SK-N-SH (cell line): ENCODE results near the gene C4orf50. TPM values are rescaled to one million over a fixed set of nuclear protein-coding genes. Genes with fewer than 3 reads are reported as not detected.

Experiments
- CTCF ChIA-PET: fragments of 300-600, 350-600 bp; formaldehyde crosslinking; extraction: SDS; loops from one replicate; lab custom pipeline; 2021; lab: Yijun Ruan, JAX
- POLR2A ChIA-PET: fragments of 350-600 bp; sonication (Branson Sonifier 250); formaldehyde crosslinking; extraction: SDS; loops from one replicate; lab custom pipeline; 2020; ENCODE audit warnings: antibody characterized with exemption, inconsistent platforms; lab: Yijun Ruan, JAX
- DNase-seq: peaks from one replicate; pipeline ENCODE4 v3.0.0; 2012
- H2AFZ ChIP-seq: fragments of 200-600 bp; sonication (generic); 2 replicates; pipeline ENCODE4 v1.8.1; 2016; ENCODE audit warnings: antibody characterized with exemption, mild to moderate bottlenecking, low read depth
- H3F3A ChIP-seq: fragments of 200-600 bp; sonication (generic); replicated peaks from 2 replicates; pipeline ENCODE3; 2016; ENCODE audit warnings: antibody characterized with exemption, mild to moderate bottlenecking; ENCODE audit not compliant: insufficient read depth
- H3K27ac ChIP-seq, 2 experiments: fragments of 200-500 bp in 1 of 2; fragments of 200-600 bp in 1 of 2; sonication (Bioruptor generic) in 1 of 2; sonication (generic), shearing (Covaris generic) in 1 of 2; 2 replicates each; pipeline versions ENCODE4 v1.5.1 to v1.6.1; 2014 to 2016; ENCODE audit warnings: low read depth in 2 of 2, inconsistent platforms in 1 of 2, low read length in 1 of 2, mild to moderate bottlenecking in 1 of 2, mixed read lengths in 1 of 2
- H3K27me3 ChIP-seq: fragments of 200-600 bp; sonication (generic), shearing (Covaris generic); 2 replicates; pipeline ENCODE4 v1.6.1; 2016; ENCODE audit warnings: mixed run types; ENCODE audit not compliant: insufficient read depth
- H3K36me3 ChIP-seq, 2 experiments: fragments of 200-500 bp in 1 of 2; fragments of 200-600 bp in 1 of 2; sonication (Bioruptor generic) in 1 of 2; sonication (generic) in 1 of 2; replicated peaks in 1 of 2; 2 replicates each; pipeline versions ENCODE3 to v1.5.1; 2014 to 2016; ENCODE audit warnings: low read length in 1 of 2, mild to moderate bottlenecking in 1 of 2; ENCODE audit not compliant: insufficient read depth in 2 of 2, control insufficient read depth in 1 of 2
- H3K4me1 ChIP-seq, 2 experiments: fragments of 200-500 bp in 1 of 2; fragments of 200-600 bp in 1 of 2; sonication (Bioruptor generic) in 1 of 2; sonication (generic), shearing (Covaris generic) in 1 of 2; 2 replicates each; pipeline versions ENCODE4 v1.5.1 to v1.6.1; 2014 to 2016; ENCODE audit warnings: low read depth in 1 of 2, low read length in 1 of 2, mixed run types in 1 of 2; ENCODE audit not compliant: insufficient read depth in 2 of 2, control insufficient read depth in 1 of 2
- H3K4me2 ChIP-seq: fragments of 200-600 bp; sonication (generic), shearing (Covaris generic); 2 replicates; pipeline ENCODE4 v1.6.1; 2017; ENCODE audit warnings: mixed run types
- H3K4me3 ChIP-seq, 2 experiments: fragments of 200-500 bp in 1 of 2; fragments of 200-600 bp in 1 of 2; sonication (Bioruptor generic) in 1 of 2; sonication (generic), shearing (Covaris generic) in 1 of 2; 2 replicates each; pipeline versions ENCODE4 v1.5.1 to v1.8.1; 2014 to 2016; ENCODE audit warnings: low read depth in 2 of 2, inconsistent platforms in 1 of 2, low read length in 1 of 2, mild to moderate bottlenecking in 1 of 2, mixed read lengths in 1 of 2, moderate library complexity in 1 of 2
- H3K79me2 ChIP-seq: fragments of 200-600 bp; sonication (generic); 2 replicates; pipeline ENCODE4 v1.8.1; 2017; ENCODE audit warnings: mild to moderate bottlenecking; ENCODE audit not compliant: insufficient read depth
- H3K9ac ChIP-seq: fragments of 200-600 bp; sonication (generic); 2 replicates; pipeline ENCODE4 v1.6.1; 2017; ENCODE audit warnings: mixed run types
- H3K9me2 ChIP-seq: fragments of 200-600 bp; sonication (generic); 2 replicates; pipeline ENCODE4 v1.6.1; 2017; ENCODE audit warnings: mixed run types
- H3K9me3 ChIP-seq: fragments of 200-600 bp; sonication (generic); 2 replicates; pipeline ENCODE4 v1.6.1; 2017; ENCODE audit warnings: mixed run types, mild to moderate bottlenecking, moderate library complexity
- H4K20me1 ChIP-seq: fragments of 200-600 bp; sonication (generic); 2 replicates; pipeline ENCODE4 v1.6.1; 2017; ENCODE audit warnings: mild to moderate bottlenecking, mixed run types; ENCODE audit not compliant: insufficient read depth
- CHD2 ChIP-seq: fragments of 150-350 bp; IDR thresholded peaks from 2 replicates; pipeline ENCODE4 v1.6.1; 2018; ENCODE audit warnings: low read length; ENCODE audit not compliant: partially characterized antibody
- ELF1 ChIP-seq: IDR thresholded peaks from 2 replicates; pipeline ENCODE4 v1.4.0; 2012
- EZH2phosphoT487 ChIP-seq: fragments of 200-600 bp; sonication (generic); IDR thresholded peaks from 2 replicates; pipeline ENCODE4 v1.6.1; 2017; ENCODE audit warnings: low read depth, mixed run types, mild to moderate bottlenecking, antibody characterized with exemption, moderate library complexity, borderline replicate concordance
- FOXJ3 ChIP-seq: sonication (generic); formaldehyde crosslinking; IDR thresholded peaks from 2 replicates; pipeline ENCODE4 v1.5.1; 2020; ENCODE audit warnings: mild to moderate bottlenecking, missing genetic modification reagents
- GATA2 ChIP-seq: sonication (generic); formaldehyde crosslinking; IDR thresholded peaks from 2 replicates; pipeline ENCODE4 v1.5.0; 2020; ENCODE audit warnings: mild to moderate bottlenecking, missing genetic modification reagents
- JUND ChIP-seq: IDR thresholded peaks from 2 replicates; pipeline ENCODE4 v1.4.0; 2012
- MXI1 ChIP-seq: IDR thresholded peaks from 2 replicates; pipeline ENCODE4 v1.6.1; 2012; ENCODE audit warnings: mild to moderate bottlenecking, low read depth, low read length, improper control_type of control experiment
- NFIC ChIP-seq: IDR thresholded peaks from 2 replicates; pipeline ENCODE4 v1.4.0; 2012; ENCODE audit warnings: borderline replicate concordance
- POLR2AphosphoS5 ChIP-seq: IDR thresholded peaks from 2 replicates; pipeline ENCODE4 v1.6.1; 2012; ENCODE audit warnings: low read depth, low read length
- RCOR1 ChIP-seq: fragments of 150-350 bp; IDR thresholded peaks from 2 replicates; pipeline ENCODE4 v1.6.1; 2017; ENCODE audit warnings: antibody characterized with exemption, low read length
- RFX5 ChIP-seq: IDR thresholded peaks from 2 replicates; pipeline ENCODE4 v1.6.1; 2012; ENCODE audit warnings: mild to moderate bottlenecking, improper control_type of control experiment, low read length
- RXRA ChIP-seq: IDR thresholded peaks from 2 replicates; pipeline ENCODE4 v1.4.0; 2012; ENCODE audit warnings: low read depth, mild to moderate bottlenecking, borderline replicate concordance
- SIN3A ChIP-seq: IDR thresholded peaks from 2 replicates; pipeline ENCODE4 v1.6.1; 2012; ENCODE audit warnings: low read depth, mild to moderate bottlenecking, low read length, moderate library complexity, borderline replicate concordance
- TCF12 ChIP-seq: IDR thresholded peaks from 2 replicates; pipeline ENCODE4 v1.4.0; 2012
- WGBS: methylation state at CpG from one replicate; pipeline ENCODE4 v1.1.6; 2017; ENCODE audit warnings: low lambda C conversion rate; 5-methylcytosine and 5-hydroxymethylcytosine counted together
- polyA plus RNA-seq, 3 experiments: library from polyadenylated mRNA; depleted of rRNA; stranded (reverse); fragments of >200 nt; gene quantifications; 2 replicates each; pipeline ENCODE4 v1.2.3, GENCODE V29; 2012
- TF ChIP-seq, protein P1 (sequence below): fragments of 150-350 bp; IDR thresholded peaks from 2 replicates; pipeline ENCODE4 v1.6.1; 2017; ENCODE audit warnings: antibody characterized with exemption, low read length, low read depth, borderline replicate concordance
- TF ChIP-seq, protein P2 (sequence below): IDR thresholded peaks from 2 replicates; pipeline ENCODE4 v1.4.0; 2012; ENCODE audit warnings: low read depth, borderline replicate concordance
- TF ChIP-seq, protein P3 (sequence below): fragments of 150-350 bp; IDR thresholded peaks from 2 replicates; pipeline ENCODE4 v1.6.1; 2016; ENCODE audit warnings: mild to moderate bottlenecking, low read depth, low read length
- TF ChIP-seq, protein P4 (sequence below): IDR thresholded peaks from 2 replicates; pipeline ENCODE4; 2012
- TF ChIP-seq, protein P5 (sequence below): IDR thresholded peaks from 2 replicates; pipeline ENCODE4 v1.4.0; 2012; ENCODE audit warnings: low read depth
- TF ChIP-seq, protein P6 (sequence below): IDR thresholded peaks from 2 replicates; pipeline ENCODE4 v1.6.1; 2012; ENCODE audit warnings: mild to moderate bottlenecking, low read depth, low read length, moderate library complexity

The C4orf50 gene
- polyA plus RNA-seq, 1 of the 3 experiments (the other 2 are of a cell fraction), result under 0.01 TPM

DNA sequence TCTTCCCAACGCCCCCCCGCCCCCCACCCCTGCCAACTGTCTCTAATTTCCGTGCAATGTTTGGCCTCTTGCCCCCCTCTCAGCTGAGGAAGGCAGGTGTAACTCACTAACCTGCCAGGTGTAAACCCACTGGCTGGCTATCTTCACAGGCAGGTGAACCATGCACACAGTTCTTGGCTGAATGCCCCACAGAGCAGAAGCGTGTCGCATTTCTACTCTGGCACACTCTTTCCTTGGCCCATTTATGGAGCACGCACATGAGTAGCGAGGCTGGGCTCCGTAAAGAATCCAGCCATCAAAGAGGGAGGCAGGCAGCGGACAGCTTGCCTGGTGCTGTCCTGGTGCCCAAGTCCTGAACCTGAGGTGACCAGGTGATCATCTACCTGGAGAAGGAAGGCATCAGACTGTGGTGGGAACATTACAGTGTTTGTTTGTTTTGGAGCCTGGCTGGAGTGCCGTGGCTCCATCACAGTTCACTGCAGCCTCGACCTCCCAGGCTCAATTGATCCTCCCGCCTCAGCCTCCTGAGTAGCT lies 86.1 kb downstream of the C4orf50 start:
- 37% methylated on average over 9 of the region's 12 CpGs for WGBS
- ChIA-PET CTCF (interaction anchor here (1.1 to 1.3 kb wide), 2 partner anchors 8 to 31 kb away, joined by 3 read pairs; no protein-coding TSS in a partner anchor), POLR2A (no interaction called here)
- no peak overlapping the region for H3K4me3 ChIP-seq
- no peaks in the 10 kb centered on the region; a peak in 1 of 4 replicates for H3K4me1 ChIP-seq
- H4K20me1 ChIP-seq, result no peaks in the 10 kb centered on the region
- no peaks in the 10 kb centered on the region for H3K36me3 ChIP-seq
- H3K27me3 ChIP-seq, result no peaks in the 10 kb centered on the region
- no peaks in the 10 kb centered on the region for H3K79me2 ChIP-seq
- no peak overlapping the region for H3K9ac ChIP-seq
- no peak overlapping the region for H2AFZ ChIP-seq
- no peak for DNase-seq
- no peaks in the 10 kb centered on the region for H3K9me2 ChIP-seq
- no peak overlapping the region for H3K27ac ChIP-seq
- no peak for TF ChIP-seq JUND
- TF ChIP-seq, protein P1, sequence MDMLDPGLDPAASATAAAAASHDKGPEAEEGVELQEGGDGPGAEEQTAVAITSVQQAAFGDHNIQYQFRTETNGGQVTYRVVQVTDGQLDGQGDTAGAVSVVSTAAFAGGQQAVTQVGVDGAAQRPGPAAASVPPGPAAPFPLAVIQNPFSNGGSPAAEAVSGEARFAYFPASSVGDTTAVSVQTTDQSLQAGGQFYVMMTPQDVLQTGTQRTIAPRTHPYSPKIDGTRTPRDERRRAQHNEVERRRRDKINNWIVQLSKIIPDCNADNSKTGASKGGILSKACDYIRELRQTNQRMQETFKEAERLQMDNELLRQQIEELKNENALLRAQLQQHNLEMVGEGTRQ, result no peak
- TF ChIP-seq, protein P2, sequence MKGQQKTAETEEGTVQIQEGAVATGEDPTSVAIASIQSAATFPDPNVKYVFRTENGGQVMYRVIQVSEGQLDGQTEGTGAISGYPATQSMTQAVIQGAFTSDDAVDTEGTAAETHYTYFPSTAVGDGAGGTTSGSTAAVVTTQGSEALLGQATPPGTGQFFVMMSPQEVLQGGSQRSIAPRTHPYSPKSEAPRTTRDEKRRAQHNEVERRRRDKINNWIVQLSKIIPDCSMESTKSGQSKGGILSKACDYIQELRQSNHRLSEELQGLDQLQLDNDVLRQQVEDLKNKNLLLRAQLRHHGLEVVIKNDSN, result no peak
- TF ChIP-seq ELF1, result no peak
- TF ChIP-seq TCF12, result no peak
- no peak for TF ChIP-seq CHD2
- TF ChIP-seq RFX5, result no peak
- no peak for TF ChIP-seq GATA2
- TF ChIP-seq FOXJ3, result no peak
- TF ChIP-seq EZH2phosphoT487, result no peak
- TF ChIP-seq POLR2AphosphoS5, result no peak
- TF ChIP-seq, protein P3, sequence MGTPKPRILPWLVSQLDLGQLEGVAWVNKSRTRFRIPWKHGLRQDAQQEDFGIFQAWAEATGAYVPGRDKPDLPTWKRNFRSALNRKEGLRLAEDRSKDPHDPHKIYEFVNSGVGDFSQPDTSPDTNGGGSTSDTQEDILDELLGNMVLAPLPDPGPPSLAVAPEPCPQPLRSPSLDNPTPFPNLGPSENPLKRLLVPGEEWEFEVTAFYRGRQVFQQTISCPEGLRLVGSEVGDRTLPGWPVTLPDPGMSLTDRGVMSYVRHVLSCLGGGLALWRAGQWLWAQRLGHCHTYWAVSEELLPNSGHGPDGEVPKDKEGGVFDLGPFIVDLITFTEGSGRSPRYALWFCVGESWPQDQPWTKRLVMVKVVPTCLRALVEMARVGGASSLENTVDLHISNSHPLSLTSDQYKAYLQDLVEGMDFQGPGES, result no peak
- TF ChIP-seq RXRA, result no peak
- TF ChIP-seq, protein P4, sequence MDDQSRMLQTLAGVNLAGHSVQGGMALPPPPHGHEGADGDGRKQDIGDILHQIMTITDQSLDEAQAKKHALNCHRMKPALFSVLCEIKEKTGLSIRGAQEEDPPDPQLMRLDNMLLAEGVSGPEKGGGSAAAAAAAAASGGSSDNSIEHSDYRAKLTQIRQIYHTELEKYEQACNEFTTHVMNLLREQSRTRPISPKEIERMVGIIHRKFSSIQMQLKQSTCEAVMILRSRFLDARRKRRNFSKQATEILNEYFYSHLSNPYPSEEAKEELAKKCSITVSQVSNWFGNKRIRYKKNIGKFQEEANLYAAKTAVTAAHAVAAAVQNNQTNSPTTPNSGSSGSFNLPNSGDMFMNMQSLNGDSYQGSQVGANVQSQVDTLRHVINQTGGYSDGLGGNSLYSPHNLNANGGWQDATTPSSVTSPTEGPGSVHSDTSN, result no peak
- TF ChIP-seq NFIC, result no peak
- TF ChIP-seq, protein P5, sequence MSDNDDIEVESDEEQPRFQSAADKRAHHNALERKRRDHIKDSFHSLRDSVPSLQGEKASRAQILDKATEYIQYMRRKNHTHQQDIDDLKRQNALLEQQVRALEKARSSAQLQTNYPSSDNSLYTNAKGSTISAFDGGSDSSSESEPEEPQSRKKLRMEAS, result no peak
- no peak for TF ChIP-seq RCOR1
- TF ChIP-seq MXI1, result no peak
- TF ChIP-seq, protein P6, sequence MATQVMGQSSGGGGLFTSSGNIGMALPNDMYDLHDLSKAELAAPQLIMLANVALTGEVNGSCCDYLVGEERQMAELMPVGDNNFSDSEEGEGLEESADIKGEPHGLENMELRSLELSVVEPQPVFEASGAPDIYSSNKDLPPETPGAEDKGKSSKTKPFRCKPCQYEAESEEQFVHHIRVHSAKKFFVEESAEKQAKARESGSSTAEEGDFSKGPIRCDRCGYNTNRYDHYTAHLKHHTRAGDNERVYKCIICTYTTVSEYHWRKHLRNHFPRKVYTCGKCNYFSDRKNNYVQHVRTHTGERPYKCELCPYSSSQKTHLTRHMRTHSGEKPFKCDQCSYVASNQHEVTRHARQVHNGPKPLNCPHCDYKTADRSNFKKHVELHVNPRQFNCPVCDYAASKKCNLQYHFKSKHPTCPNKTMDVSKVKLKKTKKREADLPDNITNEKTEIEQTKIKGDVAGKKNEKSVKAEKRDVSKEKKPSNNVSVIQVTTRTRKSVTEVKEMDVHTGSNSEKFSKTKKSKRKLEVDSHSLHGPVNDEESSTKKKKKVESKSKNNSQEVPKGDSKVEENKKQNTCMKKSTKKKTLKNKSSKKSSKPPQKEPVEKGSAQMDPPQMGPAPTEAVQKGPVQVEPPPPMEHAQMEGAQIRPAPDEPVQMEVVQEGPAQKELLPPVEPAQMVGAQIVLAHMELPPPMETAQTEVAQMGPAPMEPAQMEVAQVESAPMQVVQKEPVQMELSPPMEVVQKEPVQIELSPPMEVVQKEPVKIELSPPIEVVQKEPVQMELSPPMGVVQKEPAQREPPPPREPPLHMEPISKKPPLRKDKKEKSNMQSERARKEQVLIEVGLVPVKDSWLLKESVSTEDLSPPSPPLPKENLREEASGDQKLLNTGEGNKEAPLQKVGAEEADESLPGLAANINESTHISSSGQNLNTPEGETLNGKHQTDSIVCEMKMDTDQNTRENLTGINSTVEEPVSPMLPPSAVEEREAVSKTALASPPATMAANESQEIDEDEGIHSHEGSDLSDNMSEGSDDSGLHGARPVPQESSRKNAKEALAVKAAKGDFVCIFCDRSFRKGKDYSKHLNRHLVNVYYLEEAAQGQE, result no peak
- no peak for TF ChIP-seq SIN3A
- no peak overlapping the region for H3K4me2 ChIP-seq
- H3F3A ChIP-seq, result no peaks in the 10 kb centered on the region
- no peaks in the 10 kb centered on the region for H3K9me3 ChIP-seq
